ENCODE data around the gene KCNG1.

DNA sequence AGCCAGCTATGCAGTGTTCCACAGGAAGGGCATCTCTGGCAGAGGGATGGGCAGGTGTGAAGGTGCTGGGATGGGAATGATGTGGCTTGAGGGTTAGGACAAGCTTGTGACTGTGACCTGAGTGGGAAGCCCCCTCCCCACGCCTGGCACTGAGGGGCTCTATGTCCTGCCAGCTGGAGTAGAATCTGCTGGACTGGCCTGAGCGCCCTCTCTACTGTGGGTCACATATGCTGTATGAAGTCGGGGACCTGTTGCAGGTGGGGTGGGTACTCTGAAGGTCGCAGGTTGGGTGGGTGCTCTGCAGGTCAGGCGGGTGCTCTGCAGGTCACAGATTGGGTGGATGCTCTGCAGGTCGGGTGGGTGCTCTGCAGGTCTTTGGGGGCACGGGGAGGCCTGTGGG lies 20.3 kb downstream of the KCNG1 start:
- TF ChIP-seq POLR2A (IDR thresholded peaks at IDR 0.05) (no peak), CTCF (IDR thresholded peaks at IDR 0.05) (no peak)

Measured in lower leg skin (tissue), 3 donors.